ENCODE results near the gene FZD7.

Gene FZD7

GRCh38 chr2:202034249-202035088 is 814 bp downstream of the FZD7 start:
- H3K9me3 Mint-ChIP-seq, result no peaks in the 10 kb centered on the region
- H3K36me3 Mint-ChIP-seq (ENCODE audit: low read depth), result peaks cover 16% of the 10 kb centered on the region
- peak; percentile 49 for DNase-seq
- H3K27ac Mint-ChIP-seq, result peak overlapping the region; percentile 97
- peaks cover 50% of the 10 kb centered on the region for H3K4me1 Mint-ChIP-seq
- peaks cover 2% of the 10 kb centered on the region for H3K27me3 Mint-ChIP-seq (ENCODE audit: low read depth, poor library complexity)
- no peak for TF ChIP-seq CTCF (IDR thresholded peaks at IDR 0.05)
- peak overlapping the region; percentile 89 for H3K4me3 Mint-ChIP-seq

- H3K27ac Mint-ChIP-seq, result peak overlapping the region; percentile 97
- no peak overlapping the region for H3K4me3 Mint-ChIP-seq
- DNase-seq, result peak; percentile 76
- H3K9me3 Mint-ChIP-seq, result no peaks in the 10 kb centered on the region
- H3K36me3 Mint-ChIP-seq (ENCODE audit: low read depth), result peaks cover 17% of the 10 kb centered on the region
- peaks cover 2% of the 10 kb centered on the region for H3K27me3 Mint-ChIP-seq (ENCODE audit: low read depth, poor library complexity)
- H3K4me1 Mint-ChIP-seq, result peaks cover 50% of the 10 kb centered on the region
- TF ChIP-seq CTCF (IDR thresholded peaks at IDR 0.05), result peak; percentile 57
These were observed 1.7 kb downstream of the FZD7 start for GRCh38 chr2:202035089-202035940.

DNA sequence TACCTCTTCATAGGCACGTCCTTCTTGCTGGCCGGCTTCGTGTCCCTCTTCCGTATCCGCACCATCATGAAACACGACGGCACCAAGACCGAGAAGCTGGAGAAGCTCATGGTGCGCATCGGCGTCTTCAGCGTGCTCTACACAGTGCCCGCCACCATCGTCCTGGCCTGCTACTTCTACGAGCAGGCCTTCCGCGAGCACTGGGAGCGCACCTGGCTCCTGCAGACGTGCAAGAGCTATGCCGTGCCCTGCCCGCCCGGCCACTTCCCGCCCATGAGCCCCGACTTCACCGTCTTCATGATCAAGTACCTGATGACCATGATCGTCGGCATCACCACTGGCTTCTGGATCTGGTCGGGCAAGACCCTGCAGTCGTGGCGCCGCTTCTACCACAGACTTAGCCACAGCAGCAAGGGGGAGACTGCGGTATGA is 2.3 kb downstream of the FZD7 start:
- H3K36me3 Mint-ChIP-seq (ENCODE audit: low read depth), result peaks cover 23% of the 10 kb centered on the region
- no peak for TF ChIP-seq CTCF (IDR thresholded peaks at IDR 0.05)
- peaks cover 50% of the 10 kb centered on the region for H3K4me1 Mint-ChIP-seq
- H3K4me3 Mint-ChIP-seq, result no peak overlapping the region
- peaks cover 2% of the 10 kb centered on the region for H3K27me3 Mint-ChIP-seq (ENCODE audit: low read depth, poor library complexity)
- peak; percentile 31 for DNase-seq
- H3K9me3 Mint-ChIP-seq, result no peaks in the 10 kb centered on the region
- H3K27ac Mint-ChIP-seq, result no peak overlapping the region

GRCh38 chr2:202036601-202037037 is 3.0 kb downstream of the FZD7 start:
- Mint-ChIP-seq H3K4me3 (no peak overlapping the region), H3K27me3 (ENCODE audit: low read depth, poor library complexity) (peaks cover 2% of the 10 kb centered on the region), H3K27ac (no peak overlapping the region), H3K9me3 (no peaks in the 10 kb centered on the region), H3K4me1 (peaks cover 45% of the 10 kb centered on the region), H3K36me3 (ENCODE audit: low read depth) (peaks cover 29% of the 10 kb centered on the region)
- TF ChIP-seq CTCF (IDR thresholded peaks at IDR 0.05), result no peak
- peak; percentile 51 for DNase-seq

GRCh38 chr2:202037086-202037485 is 3.4 kb downstream of the FZD7 start:
- peaks cover 40% of the 10 kb centered on the region for H3K4me1 Mint-ChIP-seq
- no peak for DNase-seq
- no peak for TF ChIP-seq CTCF (IDR thresholded peaks at IDR 0.05)
- no peak overlapping the region for H3K4me3 Mint-ChIP-seq
- H3K27me3 Mint-ChIP-seq (ENCODE audit: low read depth, poor library complexity), result peaks cover under 1% of the 10 kb centered on the region
- H3K27ac Mint-ChIP-seq, result no peak overlapping the region
- peaks cover 32% of the 10 kb centered on the region for H3K36me3 Mint-ChIP-seq (ENCODE audit: low read depth)
- no peaks in the 10 kb centered on the region for H3K9me3 Mint-ChIP-seq

Measured in nephron progenitor cell (in vitro differentiated cells).